A549 (cell line): ENCODE results near the gene PYROXD2.

Source experiments
- CTCF ChIP-seq: fragments of >200 bp; sonication (Bioruptor Twin); formaldehyde crosslinking; IDR thresholded peaks from 3 replicates; pipeline ENCODE4 v1.5.1; 2016
- MAX ChIP-seq: IDR thresholded peaks from 2 replicates; pipeline ENCODE4 v1.6.1; 2012

DNA sequence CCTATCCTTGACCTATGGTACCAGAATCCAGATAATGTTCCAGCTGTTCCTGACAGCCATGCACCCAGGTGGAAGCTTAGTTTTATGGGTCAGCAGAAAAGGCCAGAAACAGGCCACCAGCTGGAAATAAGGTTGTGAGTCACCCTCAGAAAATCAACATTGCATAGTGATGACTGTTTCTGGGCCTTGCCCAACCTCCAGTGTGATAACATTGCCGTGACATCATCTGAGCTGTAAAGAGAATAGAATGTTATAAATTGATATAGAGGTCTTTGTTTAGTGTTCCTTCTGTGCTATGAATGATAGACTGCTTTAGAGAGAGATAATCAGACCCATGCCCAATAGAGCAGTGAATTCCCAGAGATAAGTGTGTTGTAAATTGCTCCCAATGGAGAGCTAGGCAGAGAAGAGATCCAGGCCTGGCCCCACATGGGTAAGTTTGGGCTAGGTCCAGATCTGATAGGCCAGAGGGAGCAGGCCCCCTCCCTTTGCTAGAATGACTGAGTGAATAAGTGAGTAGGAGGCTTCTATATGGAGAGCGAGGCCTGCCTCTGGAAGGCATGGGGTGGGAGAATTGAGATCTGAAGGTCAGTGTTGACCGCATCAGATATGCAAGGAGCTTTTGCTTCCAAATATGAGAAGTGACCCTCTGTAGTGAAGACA lies 46.0 kb upstream of the PYROXD2 start:
- TF ChIP-seq CTCF (no peak), MAX (no peak)
